Fibroblast of skin of left quadriceps (primary cell): ENCODE results near the gene AHRR.
A peak's percentile ranks its signal among the peaks of the same experiment; 100 is the strongest.
"Not testable (repeated sequence)": the region's sequence is repeated elsewhere in the genome, so short reads cannot be mapped to it uniquely, and the experiment has no call there.

Source experiments
- DNase-seq, 2 experiments: peaks; one replicate each; pipeline ENCODE4 v3.0.0-alpha.2; 2013; ENCODE audit warnings: low read depth in 2 of 2

AHRR gene

DNA sequence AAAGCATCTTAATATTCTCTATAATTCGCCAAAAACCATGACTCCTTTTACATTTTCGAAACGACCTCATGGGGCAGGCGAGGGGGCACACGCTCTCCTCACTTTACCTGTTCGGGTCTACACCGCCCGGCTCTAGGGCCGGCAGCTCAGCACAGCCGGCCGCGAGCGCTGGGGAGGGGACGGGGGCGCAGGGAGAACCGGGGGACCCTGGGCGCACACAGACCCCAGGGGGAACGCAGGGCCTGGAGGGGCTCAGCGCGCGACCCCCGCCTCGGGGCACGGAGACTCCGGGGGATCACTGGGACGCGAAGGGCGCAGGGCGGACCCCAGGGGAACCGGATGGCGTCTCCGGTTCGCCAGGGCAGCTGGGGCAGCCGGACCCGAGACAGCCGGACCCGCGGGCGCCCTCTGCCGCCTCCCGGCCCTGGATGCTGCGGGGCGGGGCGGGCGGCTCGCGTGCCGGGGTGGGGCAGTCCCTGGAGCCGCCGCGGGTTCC, at the start of gene AHRR:
Gene AHRR, plus strand, starts transcription at position 485 of the 496 bp plus-strand sequence. CDS start 22,189 bp downstream, outside the sequence.
- DNase-seq: peak in 1 of 2 experiments; percentile 34

DNA sequence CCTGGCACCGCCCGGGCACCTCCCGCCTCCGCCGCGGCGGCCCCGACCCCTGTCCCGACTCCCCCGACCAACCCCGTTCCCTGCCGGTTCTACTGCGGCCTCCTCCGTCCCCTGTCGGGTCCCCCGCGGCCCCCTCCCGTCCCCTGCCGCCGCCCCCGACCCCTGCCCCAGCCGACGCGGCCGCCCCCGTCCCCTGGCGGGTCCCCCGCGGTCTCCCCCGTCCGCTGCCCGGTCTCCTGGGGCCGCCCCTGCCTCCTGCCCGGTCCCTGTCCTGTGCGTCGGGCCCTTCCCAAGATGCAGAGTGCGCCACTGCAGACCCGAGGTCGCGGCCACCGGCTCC, 49.7 kb upstream of the AHRR start:
- not testable (repeated sequence) for DNase-seq

DNA sequence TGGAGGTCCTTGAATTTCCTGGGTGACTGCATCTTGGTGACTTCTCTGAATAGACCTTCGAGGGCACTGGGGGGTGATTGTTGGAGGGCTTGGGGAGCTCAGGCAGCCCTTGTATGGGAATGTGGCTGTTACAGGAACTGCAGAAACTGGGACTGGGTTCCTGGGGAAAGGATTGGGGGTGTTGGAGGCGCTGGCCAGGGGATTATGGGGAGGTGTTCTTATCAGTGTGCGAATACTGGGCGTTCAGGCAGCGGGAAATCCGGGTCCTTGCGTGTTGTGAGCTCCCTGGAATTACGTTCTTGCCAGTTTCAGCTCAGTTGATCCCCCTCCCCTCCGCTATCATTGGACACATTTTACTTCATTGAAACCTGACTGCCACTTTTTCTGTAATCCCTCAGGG, 48.4 kb upstream of the AHRR start:
- DNase-seq: not testable (repeated sequence)

DNA sequence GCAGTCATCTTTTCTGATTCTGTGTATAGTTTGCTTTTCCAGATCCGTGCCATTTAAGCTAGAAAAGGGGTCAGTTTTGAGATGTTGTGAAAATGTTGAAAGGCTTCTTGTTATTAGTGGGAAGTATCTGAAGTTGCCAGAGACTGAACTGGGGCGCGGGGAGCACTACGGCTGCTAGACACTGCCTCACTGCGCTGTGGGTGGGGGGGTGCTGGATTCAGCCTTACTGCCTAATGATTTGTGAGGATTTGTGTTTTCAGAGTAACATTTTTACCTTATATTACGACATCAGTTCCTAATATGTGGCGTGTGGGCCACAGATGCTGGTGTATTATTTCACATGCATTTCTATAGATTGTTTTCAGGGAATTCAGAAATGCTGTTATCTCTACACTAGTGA, 48.0 kb upstream of the AHRR start:
- DNase-seq: not testable (repeated sequence)

DNA sequence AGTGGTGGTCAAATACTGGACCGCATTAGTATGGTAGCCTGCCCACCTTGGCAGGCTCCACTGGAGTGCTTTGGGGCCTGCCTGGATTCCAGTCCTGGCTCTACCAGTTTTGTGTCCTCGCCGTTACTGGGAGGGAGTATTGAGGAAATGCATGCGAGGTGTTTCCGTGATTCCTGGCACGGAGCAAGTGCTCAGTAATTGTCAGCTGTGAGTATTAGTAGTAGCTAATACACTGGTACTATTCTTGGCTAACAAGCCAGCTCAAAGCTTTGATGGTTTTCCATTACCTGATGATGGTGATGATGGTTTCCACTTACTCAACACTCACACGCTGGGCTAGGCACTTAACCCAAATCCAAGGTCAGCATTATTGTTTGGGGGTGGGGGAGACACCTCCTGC, 47.2 kb upstream of the AHRR start:
- not testable (repeated sequence) for DNase-seq

DNA sequence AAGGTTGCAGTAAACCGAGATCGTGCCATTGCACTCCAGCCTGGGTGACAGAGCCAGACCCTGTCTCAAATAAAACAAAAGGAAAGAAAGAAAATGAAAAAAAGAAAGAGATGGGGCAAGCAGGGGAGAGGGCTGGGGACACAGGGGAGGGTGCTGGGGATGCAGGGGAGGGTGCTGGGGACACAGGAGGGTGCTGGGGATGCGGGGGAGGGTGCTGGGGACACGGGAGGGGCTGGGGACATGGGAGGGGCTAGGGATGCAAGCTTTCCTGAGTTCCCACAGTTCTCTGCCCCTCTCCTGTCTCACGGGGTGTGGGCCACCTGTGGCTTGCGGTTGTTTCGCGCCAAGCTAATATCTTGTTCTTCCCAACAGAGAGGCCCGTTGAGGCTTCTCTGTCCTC, 42.9 kb upstream of the AHRR start:
- no peak for DNase-seq

DNA sequence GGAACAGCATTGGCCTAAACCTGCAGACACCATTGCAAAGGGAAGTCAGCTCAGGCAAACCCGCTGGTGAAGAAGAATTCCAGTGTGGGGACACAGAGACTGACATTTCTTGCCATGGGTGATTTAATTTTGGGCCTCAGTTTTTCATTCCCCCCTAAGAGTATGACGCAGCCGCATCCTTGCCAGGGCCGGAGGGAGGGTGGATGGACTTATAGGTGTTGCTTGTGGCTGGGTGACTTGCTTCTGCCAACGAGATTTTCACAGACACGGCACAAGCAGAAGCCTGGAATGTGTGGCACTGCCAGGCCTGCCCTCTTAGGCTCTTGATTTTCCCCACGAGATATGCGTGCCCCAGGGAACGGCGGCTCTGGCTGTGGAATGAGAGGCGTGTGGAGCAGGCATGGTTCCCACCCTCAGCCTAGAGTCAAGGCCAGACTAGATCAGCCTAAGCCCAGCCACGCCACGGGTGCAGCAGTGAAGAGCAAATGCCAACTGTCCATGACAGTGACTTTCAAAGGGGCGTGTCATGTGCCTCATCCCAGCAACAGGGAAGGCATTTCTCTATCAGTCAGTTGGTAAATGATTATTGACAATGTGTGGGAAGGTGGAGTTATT, 42.4 kb upstream of the AHRR start:
- DNase-seq: not testable (repeated sequence)

DNA sequence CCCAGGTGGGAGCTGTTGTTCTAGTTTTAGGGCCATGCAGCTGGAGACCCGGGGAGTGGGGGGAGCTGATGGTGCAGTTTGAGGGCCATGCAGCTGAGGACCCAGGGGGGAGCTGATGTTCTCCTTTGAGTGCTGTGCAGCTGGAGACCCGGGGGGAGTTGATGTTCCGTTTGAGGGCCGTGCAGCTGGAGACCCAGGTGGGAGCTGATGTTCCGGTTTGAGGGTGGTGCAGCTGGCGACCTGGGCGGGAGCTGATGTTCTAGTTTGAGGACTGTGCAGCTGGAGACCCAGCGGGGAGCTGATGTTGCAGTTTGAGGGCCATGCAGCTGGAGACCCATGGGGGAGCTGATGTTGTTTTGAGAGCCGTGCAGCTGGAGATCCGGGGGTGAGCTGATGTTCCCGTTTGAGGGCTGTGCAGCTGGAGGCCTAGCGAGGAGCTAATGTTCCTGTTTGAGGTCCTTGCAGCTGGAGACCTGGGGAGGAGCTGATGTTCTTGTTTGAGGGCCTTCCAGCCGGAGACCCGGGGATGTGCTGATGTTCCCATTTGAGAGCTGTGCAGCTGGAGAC, 35.4 kb upstream of the AHRR start:
- no peak for DNase-seq

DNA sequence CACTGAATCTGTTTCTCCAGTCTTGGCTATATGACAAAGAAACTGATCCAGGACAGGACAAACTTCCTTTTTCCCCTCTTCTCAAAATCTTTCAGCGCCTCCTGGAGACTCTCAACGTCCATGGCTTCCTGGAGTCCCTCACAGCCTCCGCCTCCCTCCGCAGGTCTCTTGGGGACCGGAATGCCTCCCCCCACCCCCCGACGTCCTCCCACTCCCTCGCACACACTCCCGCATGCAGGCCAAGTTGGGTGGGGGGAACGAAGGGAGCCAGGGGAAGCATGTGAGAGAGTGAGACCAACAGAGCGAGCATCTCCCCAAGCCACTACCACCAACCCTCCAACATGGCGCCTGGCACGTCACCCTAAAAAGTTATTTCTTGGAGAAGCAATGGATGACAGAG, 31.3 kb upstream of the AHRR start:
- not testable (repeated sequence) for DNase-seq

DNA sequence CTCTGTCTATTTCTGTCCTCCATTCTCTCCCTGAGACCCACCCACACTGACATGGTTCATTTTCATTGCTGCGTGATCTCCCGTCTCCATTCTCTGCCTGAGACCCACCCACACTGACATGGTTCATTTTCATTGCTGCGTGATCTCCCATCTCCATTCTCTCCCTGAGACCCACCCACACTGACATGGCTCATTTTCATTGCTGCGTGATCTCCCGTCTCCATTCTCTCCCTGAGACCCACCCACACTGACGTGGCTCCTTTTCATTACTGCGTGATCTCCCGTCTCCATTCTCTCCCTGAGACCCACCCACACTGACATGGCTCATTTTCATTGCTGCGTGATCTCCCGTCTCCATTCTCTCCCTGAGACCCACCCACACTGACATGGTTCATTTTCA, 30.2 kb upstream of the AHRR start:
- DNase-seq: not testable (repeated sequence)

DNA sequence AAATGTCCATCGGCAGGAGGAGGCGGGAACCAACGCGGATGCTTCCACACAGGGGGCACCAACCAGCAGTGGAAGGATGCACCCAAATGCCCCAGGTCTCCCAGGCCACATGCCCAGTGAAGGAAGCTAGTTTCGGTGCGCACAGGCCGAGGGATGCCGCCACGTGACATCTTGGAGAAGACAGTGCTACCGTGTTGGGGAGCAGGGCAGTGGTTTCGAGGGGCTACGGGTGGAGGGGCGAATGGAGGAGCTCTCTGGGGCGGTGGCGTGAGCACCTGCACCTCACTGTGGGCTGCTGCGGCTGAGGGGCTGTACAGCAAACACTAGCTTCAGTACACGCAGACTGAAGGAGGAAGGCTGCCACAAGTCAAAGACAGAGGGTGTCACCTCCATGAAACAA, 26.7 kb upstream of the AHRR start:
- DNase-seq: not testable (repeated sequence)

DNA sequence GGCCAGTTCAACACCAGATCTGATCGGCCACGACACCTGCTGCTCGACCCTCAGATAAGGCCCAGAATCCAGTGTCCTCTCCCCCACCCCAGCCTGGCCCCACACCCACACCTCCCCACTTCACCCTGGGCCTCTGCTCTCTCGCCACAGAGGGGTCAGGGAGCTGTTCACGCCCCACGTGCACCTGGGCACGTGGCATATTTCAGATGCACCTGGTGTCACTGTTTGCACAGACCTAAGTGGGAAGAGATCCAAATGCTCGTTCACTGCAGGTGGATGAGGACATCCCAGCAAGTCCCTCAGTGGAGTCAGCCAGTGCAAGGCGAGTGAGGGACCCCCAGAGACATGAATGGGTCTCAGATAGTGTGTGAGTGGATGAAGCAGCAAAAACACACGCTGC, 25.3 kb upstream of the AHRR start:
- not testable (repeated sequence) for DNase-seq

DNA sequence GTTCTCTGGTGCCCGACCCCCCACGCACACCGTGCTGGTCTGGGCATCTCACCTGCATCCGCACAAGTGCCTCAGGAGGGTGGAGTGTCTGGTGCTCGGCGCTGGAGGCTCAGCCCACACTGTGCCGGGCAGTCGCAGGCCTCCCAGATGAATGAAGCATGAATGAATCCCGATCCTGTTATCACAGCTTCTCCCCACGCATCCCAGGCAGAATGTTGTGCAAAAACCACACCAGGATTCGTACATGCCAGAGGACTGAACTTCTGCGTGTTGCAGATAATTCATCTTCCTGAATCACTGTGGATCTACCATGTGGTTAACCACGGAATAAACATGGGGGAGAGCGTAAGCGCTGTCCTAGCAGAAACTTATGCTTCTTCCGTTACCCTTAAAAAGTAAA, 24.6 kb upstream of the AHRR start:
- peak; percentile 64 to 68 for DNase-seq

DNA sequence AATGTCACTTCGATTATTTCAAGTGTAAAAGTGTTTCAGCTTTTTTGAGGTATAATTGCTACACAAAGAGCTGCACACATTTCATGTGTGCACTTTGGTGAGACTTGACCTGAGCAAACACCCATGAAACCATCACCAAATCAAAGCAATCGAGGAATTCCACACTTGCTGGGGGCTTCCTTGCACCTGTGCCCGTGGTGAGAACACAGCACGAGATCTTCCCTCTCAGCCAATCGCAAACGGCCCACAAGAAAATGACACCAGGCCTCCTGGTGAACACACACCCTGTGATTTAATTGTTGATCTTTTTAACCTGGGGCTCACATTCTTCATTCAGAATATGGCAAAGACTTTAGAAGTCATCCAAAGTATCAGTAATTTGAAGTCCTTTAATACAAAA, 24.1 kb upstream of the AHRR start:
- DNase-seq: not testable (repeated sequence)

DNA sequence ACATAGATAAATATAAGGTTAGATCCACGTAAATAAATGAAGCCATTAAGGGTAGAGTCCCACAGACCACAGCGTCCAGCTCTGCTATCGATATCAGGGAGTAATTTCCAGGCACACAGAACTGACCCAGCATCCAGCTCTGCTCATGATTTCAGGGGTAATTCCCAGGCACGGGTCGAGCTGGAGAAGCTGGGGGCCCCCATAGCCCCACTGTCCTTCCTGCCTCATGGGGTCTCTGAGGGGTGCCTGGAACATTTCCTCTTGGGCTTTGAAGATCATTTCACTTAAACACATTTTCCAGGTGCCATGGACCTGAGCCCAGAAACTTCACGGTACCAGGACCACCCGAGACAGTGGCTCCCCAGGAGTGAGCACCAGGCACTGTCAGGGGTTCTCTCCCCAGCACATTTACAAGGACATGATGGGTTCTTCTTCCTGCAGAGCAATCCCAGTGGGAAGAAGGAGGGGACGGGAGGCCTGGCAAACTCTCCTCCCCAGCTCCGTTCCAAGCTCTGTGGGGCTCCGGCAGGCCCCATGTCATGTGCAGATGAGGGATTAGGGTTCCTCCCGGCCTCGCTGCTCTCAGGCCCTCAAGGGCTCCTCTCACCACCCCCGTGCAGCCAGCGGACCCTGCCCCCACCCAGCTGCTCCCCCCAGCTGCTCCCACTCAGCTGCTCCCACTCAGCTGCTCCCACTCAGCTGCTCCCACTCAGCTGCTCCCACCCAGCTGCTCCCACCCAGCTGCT, 23.4 kb upstream of the AHRR start:
- DNase-seq: not testable (repeated sequence)

DNA sequence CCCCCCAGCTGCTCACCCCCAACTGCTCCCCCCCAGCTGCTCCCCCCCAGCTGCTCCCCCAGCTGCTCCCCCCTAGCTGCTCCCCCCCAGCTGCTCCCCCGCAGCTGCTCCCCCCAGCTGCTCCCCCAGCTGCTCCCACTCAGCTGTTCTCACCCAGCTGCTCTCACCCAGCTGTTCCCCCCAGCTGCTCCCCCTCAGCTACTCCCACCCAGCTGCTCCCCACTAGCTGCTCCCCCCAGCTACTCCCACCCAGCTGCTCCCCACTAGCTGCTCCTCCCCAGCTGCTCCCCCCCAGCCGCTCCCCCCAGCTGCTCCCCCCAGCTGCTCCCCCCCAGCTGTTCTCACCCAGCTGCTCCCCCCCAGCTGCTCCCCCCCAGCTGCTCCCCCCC, 22.8 kb upstream of the AHRR start:
- DNase-seq: no peak

DNA sequence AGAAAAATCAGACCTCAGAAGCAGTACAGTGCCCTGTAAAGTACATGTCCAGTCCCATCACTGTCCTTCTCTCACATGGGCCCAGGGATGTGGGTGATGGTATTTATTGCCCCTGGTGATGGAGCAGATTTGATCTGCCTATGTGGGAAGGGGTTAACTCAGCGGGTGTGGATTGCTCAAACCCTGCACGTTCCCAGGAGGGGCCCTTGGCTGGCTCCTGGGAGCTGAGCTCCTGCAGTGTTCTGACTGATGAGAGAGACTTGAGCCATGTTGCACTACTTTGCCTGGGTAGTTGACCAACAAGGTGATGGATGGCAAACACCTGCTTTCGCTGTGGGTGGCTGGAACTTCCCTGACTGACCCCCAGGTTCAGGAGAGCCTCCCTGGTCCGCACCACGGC, 21.6 kb upstream of the AHRR start:
- not testable (repeated sequence) for DNase-seq

DNA sequence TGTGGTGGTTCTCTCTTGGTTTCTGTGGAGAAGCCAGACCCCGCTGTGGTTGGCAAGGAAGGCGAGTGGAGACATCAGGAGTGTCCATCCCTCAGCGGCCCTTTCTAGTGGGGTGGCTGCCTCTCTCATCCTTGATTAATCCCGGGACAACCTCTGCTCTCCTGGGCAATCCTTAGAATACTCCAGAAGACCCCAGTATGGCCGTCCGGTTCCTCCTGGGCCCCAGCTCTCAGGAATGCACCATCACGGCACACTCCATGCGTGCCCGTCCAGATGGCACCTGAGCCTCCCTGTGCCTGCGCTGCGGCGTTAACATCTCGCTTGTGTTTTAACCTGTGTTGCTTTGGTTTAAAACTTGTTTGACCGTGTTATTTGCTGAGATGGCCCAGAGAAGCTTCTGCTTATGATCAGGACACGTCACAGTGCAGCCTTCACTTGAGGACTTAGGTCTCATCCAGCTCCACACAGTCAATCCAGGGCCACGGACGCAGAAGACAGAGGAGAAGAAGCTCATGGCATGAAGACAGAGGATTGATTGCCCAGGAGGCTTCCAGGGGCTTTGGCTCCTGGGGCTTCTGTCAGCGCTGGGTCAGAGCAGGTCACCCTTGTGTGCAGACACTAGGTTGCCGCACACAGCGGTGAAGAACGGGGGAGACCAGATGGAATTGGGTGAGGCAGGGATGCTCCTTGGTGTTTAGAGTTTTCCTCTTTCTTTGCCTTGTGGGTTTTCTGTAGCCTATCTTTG, 20.7 kb upstream of the AHRR start:
- DNase-seq: not testable (repeated sequence)

DNA sequence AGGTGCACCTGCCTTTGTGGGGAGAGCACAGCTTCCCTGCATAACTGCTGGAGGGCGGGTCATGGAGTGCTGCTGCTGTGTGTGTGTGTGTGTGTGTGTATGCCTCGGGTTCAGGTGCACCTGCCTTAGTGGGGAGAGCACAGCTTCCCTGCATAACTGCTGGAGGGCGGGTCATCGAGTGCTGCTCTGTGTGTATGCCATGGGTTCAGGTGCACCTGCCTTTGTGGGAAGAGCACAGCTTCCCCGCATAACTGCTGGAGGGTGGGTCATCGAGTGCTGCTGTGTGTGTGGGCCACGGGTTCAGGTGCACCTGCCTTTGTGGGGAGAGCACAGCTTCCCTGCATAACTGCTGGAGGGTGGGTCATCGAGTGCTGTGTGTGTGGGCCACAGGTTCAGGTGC, 19.1 kb upstream of the AHRR start:
- DNase-seq: not testable (repeated sequence)

DNA sequence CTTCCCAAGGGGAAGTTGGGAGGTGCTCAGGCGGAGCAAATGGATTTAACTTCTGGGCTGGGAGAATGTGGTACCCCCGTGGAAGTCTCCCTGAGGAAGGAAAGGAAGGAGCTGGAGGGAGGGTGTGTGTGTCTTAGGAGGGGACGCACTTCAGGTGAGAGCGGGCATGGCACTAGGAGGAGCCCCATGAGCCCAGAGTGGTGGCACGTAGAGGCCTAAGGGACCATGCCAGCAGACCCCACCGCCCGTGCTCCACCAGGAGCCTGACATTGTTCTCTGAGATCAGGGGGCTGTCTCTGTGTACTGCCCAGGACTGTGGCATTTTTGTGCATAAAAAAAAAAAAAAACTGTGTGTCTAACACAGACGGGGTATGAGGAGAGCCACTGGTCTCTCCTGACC, 18.5 kb upstream of the AHRR start:
- DNase-seq: no peak

DNA sequence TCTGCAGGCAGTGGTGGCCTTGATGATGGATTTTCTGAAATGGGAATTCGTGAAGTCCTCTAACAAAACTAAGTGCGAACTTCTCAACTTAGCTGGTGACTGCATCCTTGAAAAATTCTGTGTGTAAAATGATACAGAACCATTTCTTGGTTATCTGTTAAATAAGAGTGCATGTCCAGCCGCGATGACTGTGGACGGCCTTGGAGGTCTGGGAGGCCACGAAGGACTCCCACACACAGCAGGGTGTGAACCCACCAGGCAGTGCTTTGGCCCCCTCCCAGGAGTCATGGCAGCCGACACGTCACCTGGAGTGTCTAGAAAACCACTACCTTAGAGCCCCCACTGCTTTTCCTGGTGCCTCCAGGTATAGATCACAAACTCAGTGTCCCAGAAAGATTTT, 17.8 kb upstream of the AHRR start:
- DNase-seq: not testable (repeated sequence)

DNA sequence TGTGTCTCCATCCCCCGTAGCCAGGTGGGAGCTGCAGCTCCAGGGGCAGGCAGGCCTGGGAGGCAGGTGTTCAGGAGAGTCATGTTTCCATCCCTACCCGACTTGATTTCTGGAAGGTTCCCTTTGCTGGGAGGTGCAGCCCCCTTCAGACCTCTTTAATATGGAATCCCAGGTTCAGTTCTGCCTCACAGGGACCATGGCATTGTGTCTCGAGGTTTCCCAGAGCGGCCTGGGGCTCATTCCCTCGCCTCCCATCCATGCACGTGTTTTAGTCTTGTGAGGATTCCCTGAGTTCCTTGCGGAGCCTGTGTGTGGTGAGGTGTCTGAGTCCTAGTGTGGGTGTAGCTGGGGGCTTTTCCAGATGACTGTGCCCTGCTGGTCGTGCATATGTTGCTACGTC, 16.5 kb upstream of the AHRR start:
- no peak for DNase-seq
